Measurements from ENCODE around the gene CMPK1.

CMPK1 gene

DNA sequence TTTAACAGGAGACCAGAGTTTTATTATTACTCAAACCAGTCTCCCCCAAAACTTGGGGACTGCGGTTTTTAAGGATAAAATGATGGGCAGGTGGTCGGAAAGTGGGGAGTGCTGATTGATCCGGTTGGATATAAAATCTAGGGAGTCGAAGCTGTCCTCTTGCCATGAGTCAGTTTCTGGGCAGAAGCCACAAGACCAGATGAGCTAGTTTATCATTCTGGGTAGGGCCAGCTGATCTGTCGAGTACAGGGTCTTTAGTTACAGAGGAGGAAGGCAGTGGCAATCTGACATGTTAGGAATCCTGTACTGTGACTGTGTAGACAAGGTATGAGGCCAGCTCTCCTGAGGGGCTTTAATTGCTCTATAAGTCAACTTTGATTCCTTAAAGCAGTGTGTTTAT is 59.6 kb downstream of the CMPK1 start:
- H3K4me3 ChIP-seq (ENCODE audit: low read depth, low read length), result no peak overlapping the region

DNA sequence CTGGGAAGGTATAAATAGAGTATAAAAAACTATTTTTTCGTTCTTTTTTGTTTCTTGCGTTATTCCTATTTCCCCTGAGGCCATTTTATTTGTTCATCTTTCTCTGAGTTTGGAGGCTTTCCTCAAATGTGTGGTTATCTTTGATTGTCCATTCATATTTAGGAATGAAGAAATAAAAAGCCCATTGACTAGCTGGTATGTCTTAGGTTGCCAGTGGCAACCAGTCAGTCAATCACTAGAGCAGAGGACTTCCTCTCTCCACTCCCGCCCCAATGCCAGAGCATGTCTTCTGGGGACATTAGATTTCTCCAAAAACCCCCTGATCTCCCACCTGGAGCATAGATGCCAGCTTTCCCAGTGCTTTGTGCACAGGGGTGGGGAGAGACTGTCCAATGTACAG is 61.8 kb downstream of the CMPK1 start:
- H3K4me3 ChIP-seq (ENCODE audit: low read depth, low read length), result no peak overlapping the region

DNA sequence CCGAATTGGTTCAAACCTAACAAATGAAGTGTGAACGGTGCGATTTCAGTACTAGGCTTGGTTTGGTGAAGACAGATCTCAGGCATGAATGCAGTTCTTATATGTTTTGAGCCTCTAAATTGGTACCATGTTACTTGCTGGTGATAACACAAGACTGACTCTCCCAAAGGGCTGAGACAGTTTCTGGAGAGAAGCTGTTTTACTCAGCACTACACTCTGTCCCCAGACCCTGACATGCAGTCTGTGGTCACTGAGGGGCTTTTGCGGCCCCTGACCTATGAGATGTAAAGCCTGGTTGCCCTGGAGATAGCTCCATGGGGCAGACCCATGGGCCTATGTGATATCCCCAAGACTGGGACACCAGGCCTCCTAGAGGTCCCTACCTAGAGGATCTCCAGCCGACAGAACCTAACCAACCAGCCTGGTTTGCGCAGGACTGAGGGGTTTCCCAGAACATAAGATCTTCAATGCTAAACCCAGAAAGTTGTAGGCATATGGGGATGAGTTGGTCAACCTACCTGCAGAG is 63.1 kb downstream of the CMPK1 start:
- no peak overlapping the region for H3K4me3 ChIP-seq (ENCODE audit: low read depth, low read length)

- no peak overlapping the region for H3K4me3 ChIP-seq (ENCODE audit: low read depth, low read length)
These were observed 65.7 kb downstream of the CMPK1 start for GRCh38 chr1:47399138-47399845.

DNA sequence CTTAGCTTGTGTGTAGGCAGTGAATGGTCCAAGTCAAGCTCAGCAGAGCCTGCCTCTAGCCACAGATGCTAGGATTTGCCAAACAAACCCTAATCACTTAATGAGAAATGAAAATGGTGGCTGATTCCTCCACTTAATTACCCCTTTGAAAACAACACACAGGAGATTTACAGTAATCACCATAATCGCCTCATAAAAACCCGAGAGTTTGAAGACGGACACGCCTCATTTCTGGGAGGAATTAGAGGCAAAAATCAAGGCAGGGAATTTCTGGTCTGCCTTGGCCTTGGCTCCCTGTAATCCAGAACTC is 66.2 kb downstream of the CMPK1 start:
- no peak overlapping the region for H3K4me3 ChIP-seq (ENCODE audit: low read depth, low read length)

- H3K4me3 ChIP-seq (ENCODE audit: low read depth, low read length), result no peak overlapping the region
These were observed 68.2 kb downstream of the CMPK1 start for GRCh38 chr1:47401761-47402160.

- no peak overlapping the region for H3K4me3 ChIP-seq (ENCODE audit: low read depth, low read length)
These were observed 69.0 kb downstream of the CMPK1 start for GRCh38 chr1:47402591-47402990.

DNA sequence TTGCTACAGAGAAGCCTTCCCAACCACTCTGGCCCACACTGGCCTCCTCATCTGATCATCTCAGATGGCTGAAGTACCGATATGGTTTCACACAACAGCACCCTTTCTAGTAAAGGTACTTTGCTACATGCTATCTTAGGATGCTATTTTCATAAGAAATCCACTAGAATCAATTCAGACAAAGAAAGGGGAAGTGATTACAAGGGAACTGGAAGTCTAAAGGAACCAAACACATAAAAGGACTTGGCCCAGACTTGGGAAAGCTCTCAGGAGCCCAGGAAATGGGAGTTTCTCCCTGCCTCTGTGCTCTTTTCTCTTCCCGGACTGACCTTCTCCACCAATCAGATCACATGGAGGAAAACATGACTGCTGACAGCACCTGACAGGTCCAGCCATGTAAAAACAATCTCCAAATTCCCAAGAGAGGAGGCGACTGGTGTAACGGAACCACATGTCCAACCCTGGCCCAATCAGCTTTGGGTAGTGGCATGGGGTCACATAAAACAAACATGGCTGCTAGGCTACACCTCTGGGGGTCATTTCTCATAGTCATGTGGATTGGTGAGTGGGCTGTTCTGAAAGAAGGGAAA is 69.8 kb downstream of the CMPK1 start:
- H3K4me3 ChIP-seq (ENCODE audit: low read depth, low read length), result no peak overlapping the region

DNA sequence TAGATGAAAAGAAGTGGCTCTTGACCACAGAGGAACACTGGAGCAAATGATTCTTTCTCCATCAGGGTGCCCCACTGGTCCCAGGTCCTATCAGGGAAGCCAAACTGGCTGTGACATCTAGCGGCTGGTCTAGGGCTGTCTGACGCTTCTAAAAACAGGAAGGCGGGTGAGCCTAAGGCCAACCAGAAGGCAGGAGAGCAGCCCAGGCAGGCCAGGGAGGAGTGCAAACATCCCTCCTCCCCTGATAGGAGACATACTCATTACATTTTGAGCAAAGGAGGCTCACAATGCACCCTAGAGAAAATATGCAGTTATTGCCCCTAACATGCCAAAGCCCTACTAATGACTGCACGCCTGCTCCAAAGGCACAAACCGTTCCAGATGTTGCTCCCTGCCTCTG is 72.1 kb downstream of the CMPK1 start:
- no peak overlapping the region for H3K4me3 ChIP-seq (ENCODE audit: low read depth, low read length)

DNA sequence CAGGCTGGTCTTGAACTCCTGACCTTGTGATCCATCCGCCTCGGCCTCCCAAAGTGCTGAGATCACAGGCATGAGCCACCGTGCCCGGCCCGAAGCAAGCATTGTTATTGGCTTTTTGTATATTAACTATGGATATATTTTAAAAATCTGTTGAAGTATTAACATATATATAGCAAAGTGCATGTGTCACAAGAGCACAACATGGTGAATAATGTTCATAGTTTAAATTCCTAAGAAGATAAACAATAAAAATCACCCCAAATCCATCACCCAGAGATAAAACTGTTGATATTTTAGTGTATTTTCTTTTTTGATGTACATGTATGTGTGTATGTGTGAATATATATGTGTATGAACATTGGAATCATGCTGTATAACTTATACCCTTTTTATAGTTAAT is 73.4 kb downstream of the CMPK1 start:
- no peak overlapping the region for H3K4me3 ChIP-seq (ENCODE audit: low read depth, low read length)

- H3K4me3 ChIP-seq (ENCODE audit: low read depth, low read length), result no peak overlapping the region
These were observed 73.9 kb downstream of the CMPK1 start for GRCh38 chr1:47407481-47407880.

GRCh38 chr1:47409311-47410067 is 75.9 kb downstream of the CMPK1 start:
- H3K4me3 ChIP-seq (ENCODE audit: low read depth, low read length), result no peak overlapping the region

DNA sequence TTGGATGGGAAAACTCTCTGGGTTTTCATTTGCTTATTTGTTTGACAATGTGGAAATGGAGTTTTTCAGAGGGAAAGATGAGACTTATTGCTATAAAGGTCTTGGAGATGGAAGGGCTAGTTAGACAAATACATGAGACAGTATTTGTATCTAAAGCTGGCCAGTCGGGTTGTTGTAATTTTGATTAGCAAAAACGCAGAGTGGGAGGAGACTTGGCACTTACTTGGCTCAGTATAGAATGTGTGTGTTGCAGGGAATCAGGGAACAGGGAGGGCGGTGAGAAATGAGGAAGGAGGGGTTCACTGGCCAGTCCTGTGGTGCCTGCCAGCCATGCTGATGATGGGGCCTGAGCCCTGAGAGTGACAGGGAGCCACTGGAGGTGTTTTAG is 76.5 kb downstream of the CMPK1 start:
- no peak overlapping the region for H3K4me3 ChIP-seq (ENCODE audit: low read depth, low read length)

DNA sequence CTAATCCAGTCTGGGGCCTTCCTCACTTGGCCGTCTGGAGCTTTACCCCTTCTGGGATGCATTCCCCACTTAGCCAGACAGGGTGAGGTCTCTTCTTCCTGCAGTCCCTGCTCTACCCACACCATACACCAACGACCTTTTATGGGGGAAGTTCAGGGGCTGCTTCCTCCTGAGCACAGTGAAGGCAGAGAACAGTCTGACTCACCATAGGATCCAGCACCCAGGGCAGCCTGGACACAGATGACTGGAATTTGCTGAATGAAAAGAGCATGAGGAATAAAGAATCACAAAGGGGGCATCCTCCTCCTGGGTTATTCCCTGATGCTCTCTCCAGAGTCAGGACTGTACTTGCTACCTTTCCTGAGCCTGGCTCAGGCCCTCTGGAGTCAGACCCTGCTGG is 77.8 kb downstream of the CMPK1 start:
- H3K4me3 ChIP-seq (ENCODE audit: low read depth, low read length), result no peak overlapping the region

- no peak overlapping the region for H3K4me3 ChIP-seq (ENCODE audit: low read depth, low read length)
These were observed 78.8 kb downstream of the CMPK1 start for GRCh38 chr1:47412437-47412836.

DNA sequence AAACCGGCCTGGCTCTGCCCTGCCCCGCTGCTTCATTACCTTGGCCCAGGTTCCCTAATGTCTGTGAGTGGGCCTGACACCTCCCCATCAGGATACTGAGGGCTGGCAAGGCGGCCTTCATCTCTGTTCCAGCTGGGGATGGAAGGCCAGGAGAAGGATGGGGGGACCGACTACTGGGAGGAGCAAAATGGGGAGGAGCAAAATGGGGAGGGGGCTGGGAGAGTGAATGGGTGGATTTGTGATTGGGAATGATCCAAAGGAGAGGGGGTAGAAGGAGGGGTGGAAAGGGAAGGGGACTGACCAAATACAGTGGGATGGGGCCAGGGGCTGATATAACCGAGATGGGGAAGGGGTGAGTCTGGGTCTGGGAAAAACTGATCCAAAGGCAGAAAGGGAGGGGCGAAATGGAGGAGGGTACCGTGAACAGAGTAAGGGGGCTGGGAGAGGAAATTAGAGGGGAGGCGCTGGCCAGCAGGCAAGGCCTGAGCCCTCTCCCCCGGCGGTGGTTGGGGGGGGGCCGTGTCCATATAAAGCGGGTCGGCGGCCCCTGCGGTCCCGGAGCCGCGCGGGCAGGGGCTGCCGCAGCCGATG is 82.2 kb downstream of the CMPK1 start, which contains the start of gene FOXE3:
FOXE3 (plus strand) TSS at position 558 of the 591 bp plus-strand sequence; CDS start at position 589, 31 bp downstream.
- H3K4me3 ChIP-seq (ENCODE audit: low read depth, low read length), result peak within 1 kb of the TSS; percentile 27

- H3K4me3 ChIP-seq (ENCODE audit: low read depth, low read length), result peak overlapping the region; percentile 27
These were observed 83.0 kb downstream of the CMPK1 start for GRCh38 chr1:47416319-47417169.

DNA sequence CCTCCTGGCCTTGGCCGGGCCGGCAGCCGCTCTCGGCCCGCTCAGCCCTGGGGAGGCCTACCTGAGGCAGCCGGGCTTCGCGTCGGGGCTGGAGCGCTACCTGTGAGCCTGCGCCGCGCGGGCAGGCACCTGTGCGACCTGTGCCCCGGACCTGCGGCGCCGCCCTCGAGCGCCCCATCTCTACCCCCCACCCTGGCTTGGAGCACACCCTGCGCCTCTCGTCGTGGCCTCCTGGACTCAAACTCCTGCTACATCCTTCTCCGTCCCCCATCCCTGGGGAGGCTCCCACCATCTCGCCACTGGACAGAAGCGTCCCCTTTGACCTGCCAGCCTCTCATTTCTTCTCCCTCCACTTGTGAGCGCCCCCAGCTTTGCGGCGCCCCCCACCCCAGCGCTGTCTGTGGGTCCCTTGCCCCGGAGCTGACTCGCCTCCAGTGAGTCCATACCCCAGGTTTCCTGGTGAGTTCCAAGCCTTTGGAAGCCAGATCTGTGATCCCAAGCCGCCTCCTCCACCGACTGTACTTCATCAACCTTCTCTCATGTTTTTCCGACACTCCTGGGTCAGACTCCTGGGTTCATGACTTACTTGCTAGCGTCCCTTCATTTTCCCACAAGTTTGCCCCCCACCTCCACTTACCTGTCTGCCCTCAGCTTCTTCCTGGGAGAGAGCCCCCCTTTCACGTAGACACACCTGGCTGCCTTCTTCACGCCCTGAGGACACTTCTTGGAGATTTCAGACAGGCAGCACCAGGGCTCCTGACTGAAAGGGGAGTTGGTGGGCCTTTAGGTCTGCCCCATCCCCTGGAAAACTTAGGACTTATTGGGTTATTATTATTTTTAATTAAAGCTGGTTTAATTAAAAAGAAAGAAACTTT is 83.8 kb downstream of the CMPK1 start:
- H3K4me3 ChIP-seq (ENCODE audit: low read depth, low read length), result no peak overlapping the region

DNA sequence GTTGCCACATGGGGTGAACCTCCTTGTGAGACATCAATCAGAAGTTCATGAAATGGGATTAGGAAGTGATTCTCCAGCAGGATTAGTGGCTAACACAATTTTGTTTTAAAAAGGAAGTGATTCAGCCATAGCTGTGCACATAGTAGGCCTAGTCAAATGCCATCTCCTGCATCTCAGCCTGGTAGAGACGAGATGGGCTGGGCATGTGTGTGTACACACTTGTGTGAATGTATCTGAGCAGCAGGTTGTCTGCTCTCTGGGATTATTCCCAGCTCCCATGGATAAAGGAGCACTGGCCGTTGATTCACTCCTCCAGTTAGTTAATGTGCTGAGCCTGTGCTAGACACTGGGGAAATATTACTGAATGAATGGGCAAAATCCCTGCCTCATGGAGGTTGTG is 84.5 kb downstream of the CMPK1 start:
- no peak overlapping the region for H3K4me3 ChIP-seq (ENCODE audit: low read depth, low read length)

Data from iPS-11a (cell line).